ENCODE measurements around the gene SYNDIG1.

DNA sequence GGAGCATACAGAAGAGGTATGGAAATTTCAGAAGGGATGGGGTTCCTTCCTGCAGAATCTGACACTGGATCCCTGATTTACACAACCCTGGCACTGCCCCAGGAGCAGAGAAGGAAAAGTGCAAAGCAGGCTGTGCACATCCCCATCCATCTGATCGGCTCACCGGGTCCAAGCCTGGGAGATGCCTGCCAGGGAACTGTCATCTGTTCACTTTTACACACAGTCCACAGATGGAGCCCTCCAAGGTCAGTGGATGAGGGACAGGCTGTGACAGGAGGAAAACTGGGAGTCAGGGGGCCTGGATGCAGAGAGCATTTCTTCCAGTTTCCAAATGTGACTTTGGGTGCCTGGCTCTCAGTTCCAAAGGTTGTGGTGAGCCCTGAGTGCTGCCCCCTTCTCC is 11.0 kb upstream of the SYNDIG1 start:
- TF ChIP-seq, protein P1, sequence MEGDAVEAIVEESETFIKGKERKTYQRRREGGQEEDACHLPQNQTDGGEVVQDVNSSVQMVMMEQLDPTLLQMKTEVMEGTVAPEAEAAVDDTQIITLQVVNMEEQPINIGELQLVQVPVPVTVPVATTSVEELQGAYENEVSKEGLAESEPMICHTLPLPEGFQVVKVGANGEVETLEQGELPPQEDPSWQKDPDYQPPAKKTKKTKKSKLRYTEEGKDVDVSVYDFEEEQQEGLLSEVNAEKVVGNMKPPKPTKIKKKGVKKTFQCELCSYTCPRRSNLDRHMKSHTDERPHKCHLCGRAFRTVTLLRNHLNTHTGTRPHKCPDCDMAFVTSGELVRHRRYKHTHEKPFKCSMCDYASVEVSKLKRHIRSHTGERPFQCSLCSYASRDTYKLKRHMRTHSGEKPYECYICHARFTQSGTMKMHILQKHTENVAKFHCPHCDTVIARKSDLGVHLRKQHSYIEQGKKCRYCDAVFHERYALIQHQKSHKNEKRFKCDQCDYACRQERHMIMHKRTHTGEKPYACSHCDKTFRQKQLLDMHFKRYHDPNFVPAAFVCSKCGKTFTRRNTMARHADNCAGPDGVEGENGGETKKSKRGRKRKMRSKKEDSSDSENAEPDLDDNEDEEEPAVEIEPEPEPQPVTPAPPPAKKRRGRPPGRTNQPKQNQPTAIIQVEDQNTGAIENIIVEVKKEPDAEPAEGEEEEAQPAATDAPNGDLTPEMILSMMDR (conservative IDR thresholded peaks at IDR 0.05; ENCODE audit: low read length): no peak
- TF ChIP-seq EZH2phosphoT487 (IDR thresholded peaks at IDR 0.05; ENCODE audit: borderline replicate concordance, low read depth, low read length): no peak
